Measurements from ENCODE around the gene ARHGEF38. TPM values are rescaled to one million over a fixed set of nuclear protein-coding genes. Genes with fewer than 3 reads are reported as not detected.

Gene ARHGEF38
- total RNA-seq, 1 experiment from 2014 or later, result not detected

DNA sequence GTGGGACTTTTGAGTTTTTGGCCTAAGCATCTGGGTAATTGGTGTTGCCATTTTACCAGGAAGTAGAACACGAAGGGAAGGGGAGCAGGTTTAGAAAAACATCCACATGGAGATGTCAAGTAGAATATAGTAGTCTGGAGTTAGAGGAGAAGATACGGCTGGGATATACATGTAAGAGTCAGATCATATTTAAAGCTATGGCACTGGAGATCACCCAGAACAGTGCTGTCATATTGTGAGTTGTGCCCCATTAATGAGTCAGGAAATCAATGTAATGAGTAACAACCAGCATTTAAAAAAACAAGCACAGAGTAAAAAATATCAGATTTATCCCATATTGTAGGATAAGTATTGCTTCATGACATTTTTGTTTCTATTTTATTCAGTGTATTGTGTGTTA, 160.3 kb downstream of the ARHGEF38 start:
- H3K4me3 ChIP-seq (ENCODE audit: low read depth, low read length, poor library complexity, severe bottlenecking), result no peak overlapping the region
- no peaks in the 10 kb centered on the region for H3K27me3 ChIP-seq (replicated peaks; ENCODE audit: insufficient read depth, low read depth, low read length, poor library complexity)
- no TSS peak for BruUV-seq (replicated peaks)
- no peaks in the 10 kb centered on the region for H3K36me3 ChIP-seq (ENCODE audit: insufficient read depth, low read length, poor library complexity, severe bottlenecking)
- H3K9me3 ChIP-seq (ENCODE audit: low read depth, low read length, poor library complexity, severe bottlenecking), result no peaks in the 10 kb centered on the region
- no peak overlapping the region for H3K27ac ChIP-seq (ENCODE audit: low read depth, low read length, poor library complexity, severe bottlenecking)
- ChIA-PET CTCF (no interaction called here), POLR2A (ENCODE audit: low non-redundant PET) (no interaction called here)
- intact Hi-C loops (cut with micrococcal nuclease; ENCODE audit: unreplicated experiment), result loop anchor here (5.0 to 10.0 kb wide), 2 partner anchors 482 to 1715 kb away; no protein-coding TSS in a partner anchor
- peaks cover 35% of the 10 kb centered on the region for H3K4me1 ChIP-seq (ENCODE audit: insufficient read depth, low read length, poor library complexity, severe bottlenecking)
- DNase-seq (ENCODE audit: low spot score), result no peak
- TF ChIP-seq EZH2 (IDR thresholded peaks at IDR 0.05; ENCODE audit: borderline replicate concordance, low read depth, low read length, poor library complexity, severe bottlenecking), result no peak
- TF ChIP-seq, protein P1, sequence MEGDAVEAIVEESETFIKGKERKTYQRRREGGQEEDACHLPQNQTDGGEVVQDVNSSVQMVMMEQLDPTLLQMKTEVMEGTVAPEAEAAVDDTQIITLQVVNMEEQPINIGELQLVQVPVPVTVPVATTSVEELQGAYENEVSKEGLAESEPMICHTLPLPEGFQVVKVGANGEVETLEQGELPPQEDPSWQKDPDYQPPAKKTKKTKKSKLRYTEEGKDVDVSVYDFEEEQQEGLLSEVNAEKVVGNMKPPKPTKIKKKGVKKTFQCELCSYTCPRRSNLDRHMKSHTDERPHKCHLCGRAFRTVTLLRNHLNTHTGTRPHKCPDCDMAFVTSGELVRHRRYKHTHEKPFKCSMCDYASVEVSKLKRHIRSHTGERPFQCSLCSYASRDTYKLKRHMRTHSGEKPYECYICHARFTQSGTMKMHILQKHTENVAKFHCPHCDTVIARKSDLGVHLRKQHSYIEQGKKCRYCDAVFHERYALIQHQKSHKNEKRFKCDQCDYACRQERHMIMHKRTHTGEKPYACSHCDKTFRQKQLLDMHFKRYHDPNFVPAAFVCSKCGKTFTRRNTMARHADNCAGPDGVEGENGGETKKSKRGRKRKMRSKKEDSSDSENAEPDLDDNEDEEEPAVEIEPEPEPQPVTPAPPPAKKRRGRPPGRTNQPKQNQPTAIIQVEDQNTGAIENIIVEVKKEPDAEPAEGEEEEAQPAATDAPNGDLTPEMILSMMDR (conservative IDR thresholded peaks at IDR 0.05; ENCODE audit: low read depth, low read length), result no peak

DNA sequence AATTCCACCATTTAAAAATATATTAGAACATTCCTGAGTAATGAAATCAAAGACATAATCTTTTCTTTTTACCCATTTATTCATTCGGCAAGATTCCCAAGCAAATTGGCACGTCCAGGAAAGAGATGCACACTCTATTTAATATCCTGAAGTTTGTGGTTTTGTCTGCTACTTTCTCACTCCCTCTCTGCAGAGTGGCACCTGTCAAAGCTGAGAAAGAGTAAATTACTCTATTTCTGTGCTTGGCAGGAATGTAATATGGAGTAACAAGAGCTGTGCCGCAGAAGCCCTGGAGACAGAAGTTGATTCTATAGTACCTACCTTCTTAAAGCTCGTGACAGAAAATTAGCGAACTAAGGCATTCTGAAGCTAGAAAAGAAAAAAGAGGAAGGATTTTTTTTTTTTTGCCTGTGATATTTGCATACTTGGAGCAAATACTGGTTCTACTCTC, 161.7 kb downstream of the ARHGEF38 start:
- H3K9me3 ChIP-seq (ENCODE audit: low read depth, low read length, poor library complexity, severe bottlenecking), result no peaks in the 10 kb centered on the region
- ChIA-PET CTCF (no interaction called here), POLR2A (ENCODE audit: low non-redundant PET) (no interaction called here)
- intact Hi-C loops (cut with micrococcal nuclease; ENCODE audit: unreplicated experiment), result loop anchor here (2.0 to 10.0 kb wide), 3 partner anchors 481 to 1717 kb away; partner anchors contain the start of gene TET2
- BruUV-seq (replicated peaks), result no TSS peak
- no peaks in the 10 kb centered on the region for H3K36me3 ChIP-seq (ENCODE audit: insufficient read depth, low read length, poor library complexity, severe bottlenecking)
- TF ChIP-seq EZH2 (IDR thresholded peaks at IDR 0.05; ENCODE audit: borderline replicate concordance, low read depth, low read length, poor library complexity, severe bottlenecking), result no peak
- TF ChIP-seq, protein P1 (conservative IDR thresholded peaks at IDR 0.05; ENCODE audit: low read depth, low read length), result no peak
- H3K27ac ChIP-seq (ENCODE audit: low read depth, low read length, poor library complexity, severe bottlenecking), result peak overlapping the region; percentile 61
- H3K27me3 ChIP-seq (replicated peaks; ENCODE audit: insufficient read depth, low read depth, low read length, poor library complexity), result no peaks in the 10 kb centered on the region
- DNase-seq (ENCODE audit: low spot score), result peak; percentile 52
- H3K4me1 ChIP-seq (ENCODE audit: insufficient read depth, low read length, poor library complexity, severe bottlenecking), result peaks cover 35% of the 10 kb centered on the region
- H3K4me3 ChIP-seq (ENCODE audit: low read depth, low read length, poor library complexity, severe bottlenecking), result peak overlapping the region; percentile 28

DNA sequence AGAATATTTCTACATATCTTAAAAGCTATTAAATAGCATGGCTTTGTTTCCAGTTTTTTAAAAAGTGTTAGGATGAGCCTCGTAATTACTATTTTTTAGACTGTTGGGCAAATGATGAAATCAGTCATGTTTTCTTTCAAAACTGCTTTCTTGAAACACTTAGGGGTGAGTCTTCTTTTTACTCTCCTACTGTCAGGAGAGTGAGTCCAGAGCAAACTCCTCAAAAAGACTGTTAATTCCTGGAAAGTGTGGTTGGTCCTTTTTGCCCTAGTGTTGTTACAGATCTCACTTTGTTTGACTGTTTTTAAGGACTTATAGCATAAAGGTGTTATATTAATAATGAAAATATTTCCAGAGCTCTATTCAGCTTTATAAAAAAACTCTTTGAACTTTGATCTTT, 162.5 kb downstream of the ARHGEF38 start:
- intact Hi-C loops (cut with micrococcal nuclease; ENCODE audit: unreplicated experiment), result loop anchor here (2.0 to 10.0 kb wide), 3 partner anchors 480 to 1718 kb away; partner anchors contain the start of gene TET2
- H3K36me3 ChIP-seq (ENCODE audit: insufficient read depth, low read length, poor library complexity, severe bottlenecking), result peaks cover 8% of the 10 kb centered on the region
- POLR2A ChIA-PET (ENCODE audit: low non-redundant PET), result interaction anchor here (0.8 kb wide), 1 partner anchor 170 kb away, joined by 3 read pairs; no protein-coding TSS in a partner anchor
- DNase-seq (ENCODE audit: low spot score), result no peak
- H3K27ac ChIP-seq (ENCODE audit: low read depth, low read length, poor library complexity, severe bottlenecking), result peak overlapping the region; percentile 0
- CTCF ChIA-PET, result interaction anchor here (0.7 to 0.8 kb wide), 3 partner anchors 194 to 1718 kb away, joined by 3 to 6 read pairs (median 3); no protein-coding TSS in a partner anchor
- no peaks in the 10 kb centered on the region for H3K9me3 ChIP-seq (ENCODE audit: low read depth, low read length, poor library complexity, severe bottlenecking)
- no TSS peak for BruUV-seq (replicated peaks)
- no peak overlapping the region for H3K4me3 ChIP-seq (ENCODE audit: low read depth, low read length, poor library complexity, severe bottlenecking)
- H3K4me1 ChIP-seq (ENCODE audit: insufficient read depth, low read length, poor library complexity, severe bottlenecking), result peaks cover 31% of the 10 kb centered on the region
- no peaks in the 10 kb centered on the region for H3K27me3 ChIP-seq (replicated peaks; ENCODE audit: insufficient read depth, low read depth, low read length, poor library complexity)
- TF ChIP-seq, protein P1 (conservative IDR thresholded peaks at IDR 0.05; ENCODE audit: low read depth, low read length), result no peak
- TF ChIP-seq EZH2 (IDR thresholded peaks at IDR 0.05; ENCODE audit: borderline replicate concordance, low read depth, low read length, poor library complexity, severe bottlenecking), result no peak
